ENCODE results near the gene HSD17B8.

HSD17B8 gene

GRCh38 chr6:33211136-33211535 is 6.7 kb downstream of the HSD17B8 start:
- TF ChIP-seq CREB1 (IDR thresholded peaks at IDR 0.05; ENCODE audit: low read depth): no peak
- TF ChIP-seq, protein P1, sequence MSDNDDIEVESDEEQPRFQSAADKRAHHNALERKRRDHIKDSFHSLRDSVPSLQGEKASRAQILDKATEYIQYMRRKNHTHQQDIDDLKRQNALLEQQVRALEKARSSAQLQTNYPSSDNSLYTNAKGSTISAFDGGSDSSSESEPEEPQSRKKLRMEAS (IDR thresholded peaks at IDR 0.05): no peak
- TF ChIP-seq ZBTB7A (IDR thresholded peaks at IDR 0.05; ENCODE audit: low read depth): no peak
- no peak for TF ChIP-seq RAD21 (IDR thresholded peaks at IDR 0.05; ENCODE audit: low read depth)

GRCh38 chr6:33211666-33212422 is 7.4 kb downstream of the HSD17B8 start:
- TF ChIP-seq REST (IDR thresholded peaks at IDR 0.05; ENCODE audit: low read depth) (no peak), TEAD4 (IDR thresholded peaks at IDR 0.05) (no peak), FOXM1 (IDR thresholded peaks at IDR 0.05; ENCODE audit: borderline replicate concordance, low read depth) (no peak), CEBPB (IDR thresholded peaks at IDR 0.05) (no peak), ZBTB7A (IDR thresholded peaks at IDR 0.05; ENCODE audit: low read depth) (no peak), RAD21 (IDR thresholded peaks at IDR 0.05; ENCODE audit: low read depth) (no peak), NFIC (IDR thresholded peaks at IDR 0.05) (no peak)

- TF ChIP-seq NFIC (IDR thresholded peaks at IDR 0.05): no peak
- no peak for TF ChIP-seq ZBTB7A (IDR thresholded peaks at IDR 0.05; ENCODE audit: low read depth)
- TF ChIP-seq RAD21 (IDR thresholded peaks at IDR 0.05; ENCODE audit: low read depth): no peak
- TF ChIP-seq EGR1 (IDR thresholded peaks at IDR 0.05): no peak
- TF ChIP-seq, protein P1 (IDR thresholded peaks at IDR 0.05): no peak
- TF ChIP-seq, protein P2, sequence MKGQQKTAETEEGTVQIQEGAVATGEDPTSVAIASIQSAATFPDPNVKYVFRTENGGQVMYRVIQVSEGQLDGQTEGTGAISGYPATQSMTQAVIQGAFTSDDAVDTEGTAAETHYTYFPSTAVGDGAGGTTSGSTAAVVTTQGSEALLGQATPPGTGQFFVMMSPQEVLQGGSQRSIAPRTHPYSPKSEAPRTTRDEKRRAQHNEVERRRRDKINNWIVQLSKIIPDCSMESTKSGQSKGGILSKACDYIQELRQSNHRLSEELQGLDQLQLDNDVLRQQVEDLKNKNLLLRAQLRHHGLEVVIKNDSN (IDR thresholded peaks at IDR 0.05): no peak
- no peak for TF ChIP-seq EP300 (IDR thresholded peaks at IDR 0.05; ENCODE audit: borderline replicate concordance)
- TF ChIP-seq TAF1 (IDR thresholded peaks at IDR 0.05; ENCODE audit: low read depth): no peak
These were observed 8.4 kb downstream of the HSD17B8 start for GRCh38 chr6:33212857-33213165.

- TF ChIP-seq FOXM1 (IDR thresholded peaks at IDR 0.05; ENCODE audit: borderline replicate concordance, low read depth) (no peak), TEAD4 (IDR thresholded peaks at IDR 0.05) (no peak), EGR1 (IDR thresholded peaks at IDR 0.05) (no peak), YY1 (IDR thresholded peaks at IDR 0.05; ENCODE audit: low read depth) (no peak), CREB1 (IDR thresholded peaks at IDR 0.05; ENCODE audit: low read depth) (no peak), REST (IDR thresholded peaks at IDR 0.05; ENCODE audit: low read depth) (no peak), TAF1 (IDR thresholded peaks at IDR 0.05; ENCODE audit: low read depth) (no peak), NFIC (IDR thresholded peaks at IDR 0.05) (no peak), RAD21 (IDR thresholded peaks at IDR 0.05; ENCODE audit: low read depth) (no peak), EP300 (IDR thresholded peaks at IDR 0.05; ENCODE audit: borderline replicate concordance) (no peak), ZBTB7A (IDR thresholded peaks at IDR 0.05; ENCODE audit: low read depth) (no peak), CEBPB (IDR thresholded peaks at IDR 0.05) (no peak), TCF12 (IDR thresholded peaks at IDR 0.05; ENCODE audit: low read depth) (no peak)
- TF ChIP-seq, protein P1 (IDR thresholded peaks at IDR 0.05): no peak
- TF ChIP-seq, protein P2 (IDR thresholded peaks at IDR 0.05): no peak
These were observed 8.9 kb downstream of the HSD17B8 start for GRCh38 chr6:33213166-33213988.

GRCh38 chr6:33213989-33214335 is 9.5 kb downstream of the HSD17B8 start:
- no peak for TF ChIP-seq ZBTB7A (IDR thresholded peaks at IDR 0.05; ENCODE audit: low read depth)
- no peak for TF ChIP-seq NFIC (IDR thresholded peaks at IDR 0.05)
- TF ChIP-seq CEBPB (IDR thresholded peaks at IDR 0.05): no peak
- no peak for TF ChIP-seq CREB1 (IDR thresholded peaks at IDR 0.05; ENCODE audit: low read depth)
- no peak for TF ChIP-seq TCF12 (IDR thresholded peaks at IDR 0.05; ENCODE audit: low read depth)
- no peak for TF ChIP-seq TAF1 (IDR thresholded peaks at IDR 0.05; ENCODE audit: low read depth)
- no peak for TF ChIP-seq RAD21 (IDR thresholded peaks at IDR 0.05; ENCODE audit: low read depth)
- TF ChIP-seq, protein P2 (IDR thresholded peaks at IDR 0.05): no peak
- TF ChIP-seq, protein P1 (IDR thresholded peaks at IDR 0.05): no peak
- no peak for TF ChIP-seq TEAD4 (IDR thresholded peaks at IDR 0.05)
- TF ChIP-seq REST (IDR thresholded peaks at IDR 0.05; ENCODE audit: low read depth): no peak
- no peak for TF ChIP-seq EP300 (IDR thresholded peaks at IDR 0.05; ENCODE audit: borderline replicate concordance)
